ENCODE results near the gene COL5A1. TPM values are rescaled to one million over a fixed set of nuclear protein-coding genes. Genes with fewer than 3 reads are reported as not detected.

COL5A1 gene
- total RNA-seq, 1 donor from 2014 or later, result 6.1 TPM

DNA sequence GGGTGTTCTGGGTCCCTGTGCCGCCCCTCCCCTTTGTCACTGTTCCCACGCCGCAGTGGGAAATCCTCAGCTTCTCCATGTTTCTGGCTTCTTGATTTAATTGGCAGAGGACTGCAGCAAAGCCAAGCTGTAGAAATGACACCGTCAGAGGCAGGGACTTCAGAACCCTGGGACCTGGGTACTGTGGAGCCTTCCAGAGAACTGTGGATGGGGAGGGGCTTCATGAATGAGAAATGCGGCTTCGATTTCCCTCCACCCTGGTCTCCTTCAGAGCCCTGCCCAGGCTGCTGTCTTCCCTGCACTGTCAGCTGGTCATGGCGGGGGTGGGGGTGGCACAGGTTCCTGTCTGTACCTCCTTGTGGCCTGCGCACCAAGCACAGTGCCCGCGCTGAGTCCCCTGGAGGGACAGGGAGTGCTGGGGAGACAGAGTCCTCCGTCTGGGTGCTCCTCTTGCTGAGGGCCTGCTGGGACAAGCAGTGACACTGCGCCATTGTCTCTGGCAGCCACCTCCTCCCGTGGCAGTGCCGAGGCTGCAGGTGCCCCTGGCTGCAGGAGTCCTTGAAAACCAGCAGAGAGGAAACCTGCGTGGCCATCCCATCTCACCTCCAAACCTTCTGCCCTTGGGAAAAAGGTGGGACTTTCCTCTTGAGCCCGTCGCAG, 47.2 kb downstream of the COL5A1 start:
- no peak overlapping the region for H3K4me2 ChIP-seq
- no peaks in the 10 kb centered on the region for H3K4me1 ChIP-seq
- H3K4me1 Mint-ChIP-seq, result peaks cover 6% of the 10 kb centered on the region
- no peak for DNase-seq (ENCODE audit: low spot score)
- no peak overlapping the region for H3K4me3 ChIP-seq
- no peaks in the 10 kb centered on the region for H3K27me3 ChIP-seq
- H3K27me3 Mint-ChIP-seq (ENCODE audit: insufficient read depth, low read depth), result peaks cover 5% of the 10 kb centered on the region
- no peaks in the 10 kb centered on the region for H3K79me2 ChIP-seq (ENCODE audit: low read depth)
- H3K9me3 Mint-ChIP-seq, result no peaks in the 10 kb centered on the region
- no peak overlapping the region for H3K27ac ChIP-seq
- no peak overlapping the region for H3K27ac Mint-ChIP-seq
- peaks cover 3% of the 10 kb centered on the region for H4K20me1 ChIP-seq (ENCODE audit: low read depth)
- H3K36me3 ChIP-seq, result no peaks in the 10 kb centered on the region
- no peaks in the 10 kb centered on the region for H3K9me3 ChIP-seq (ENCODE audit: low read depth)
- no peak for TF ChIP-seq EZH2 (IDR thresholded peaks at IDR 0.05)
- no peak overlapping the region for H2AFZ ChIP-seq (replicated peaks)
- H3K36me3 Mint-ChIP-seq, result no peaks in the 10 kb centered on the region
- no peak overlapping the region for H3K4me3 Mint-ChIP-seq
- no peak overlapping the region for H3K9ac ChIP-seq
- no peaks in the 10 kb centered on the region for H3F3A ChIP-seq (ENCODE audit: low read depth)

DNA sequence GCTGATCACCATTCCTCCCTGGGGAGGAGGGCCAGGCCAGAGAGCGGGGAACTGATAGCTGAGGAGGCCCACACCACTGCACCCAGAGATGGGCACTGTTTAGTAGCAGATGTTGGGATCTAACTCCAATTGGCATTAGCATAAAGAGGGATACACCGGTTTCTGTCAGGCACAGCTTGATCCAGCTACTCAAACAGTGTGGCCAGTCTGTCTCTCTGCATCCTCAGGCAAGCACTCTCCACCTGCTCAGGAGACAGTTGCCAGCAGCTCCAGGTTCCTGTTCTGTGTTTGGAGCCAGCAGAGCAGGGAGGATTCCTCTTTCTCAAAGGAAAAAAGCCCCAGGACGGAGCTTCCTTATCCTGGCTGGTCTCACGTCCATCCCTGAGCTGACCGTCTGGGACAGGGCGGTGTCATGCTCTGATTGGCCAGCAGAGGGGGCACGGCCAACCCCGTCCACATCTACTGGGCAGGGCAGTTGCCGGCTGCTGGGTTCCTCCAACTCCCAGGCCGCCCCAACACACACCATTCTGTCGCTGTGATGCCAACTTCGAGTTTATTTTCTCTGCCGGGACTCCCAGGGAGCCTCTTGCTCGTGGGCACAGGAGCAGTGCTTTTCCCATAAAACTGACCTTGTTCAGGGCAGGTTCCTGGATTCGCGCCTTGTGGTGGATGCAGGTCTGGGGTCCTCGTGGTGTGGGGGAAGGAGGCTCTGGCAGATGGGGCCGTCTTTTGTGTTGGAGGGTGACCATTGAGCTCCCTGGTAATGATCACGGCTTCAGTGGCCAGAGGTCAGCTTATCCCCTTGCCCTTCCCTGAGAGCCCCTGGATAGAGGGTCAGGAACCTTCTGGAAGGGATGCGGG, 47.9 kb downstream of the COL5A1 start:
- H3K36me3 Mint-ChIP-seq, result no peaks in the 10 kb centered on the region
- Histone ChIP-seq H3K9ac (no peak overlapping the region), H3K36me3 (no peaks in the 10 kb centered on the region), H3F3A (ENCODE audit: low read depth) (no peaks in the 10 kb centered on the region), H4K20me1 (ENCODE audit: low read depth) (peaks cover 3% of the 10 kb centered on the region), H3K79me2 (ENCODE audit: low read depth) (no peaks in the 10 kb centered on the region), H3K4me3 (no peak overlapping the region), H3K27me3 (no peaks in the 10 kb centered on the region), H3K27ac (no peak overlapping the region), H2AFZ (replicated peaks) (no peak overlapping the region), H3K4me1 (no peaks in the 10 kb centered on the region), H3K9me3 (ENCODE audit: low read depth) (no peaks in the 10 kb centered on the region), H3K4me2 (no peak overlapping the region)
- peaks cover 5% of the 10 kb centered on the region for H3K27me3 Mint-ChIP-seq (ENCODE audit: insufficient read depth, low read depth)
- no peak overlapping the region for H3K4me3 Mint-ChIP-seq
- peaks cover 6% of the 10 kb centered on the region for H3K4me1 Mint-ChIP-seq
- no peak overlapping the region for H3K27ac Mint-ChIP-seq
- DNase-seq (ENCODE audit: low spot score), result peak; percentile 77
- no peaks in the 10 kb centered on the region for H3K9me3 Mint-ChIP-seq
- TF ChIP-seq EZH2phosphoT487 (IDR thresholded peaks at IDR 0.05) (no peak), EZH2 (IDR thresholded peaks at IDR 0.05) (no peak)
- TF ChIP-seq, protein P1, sequence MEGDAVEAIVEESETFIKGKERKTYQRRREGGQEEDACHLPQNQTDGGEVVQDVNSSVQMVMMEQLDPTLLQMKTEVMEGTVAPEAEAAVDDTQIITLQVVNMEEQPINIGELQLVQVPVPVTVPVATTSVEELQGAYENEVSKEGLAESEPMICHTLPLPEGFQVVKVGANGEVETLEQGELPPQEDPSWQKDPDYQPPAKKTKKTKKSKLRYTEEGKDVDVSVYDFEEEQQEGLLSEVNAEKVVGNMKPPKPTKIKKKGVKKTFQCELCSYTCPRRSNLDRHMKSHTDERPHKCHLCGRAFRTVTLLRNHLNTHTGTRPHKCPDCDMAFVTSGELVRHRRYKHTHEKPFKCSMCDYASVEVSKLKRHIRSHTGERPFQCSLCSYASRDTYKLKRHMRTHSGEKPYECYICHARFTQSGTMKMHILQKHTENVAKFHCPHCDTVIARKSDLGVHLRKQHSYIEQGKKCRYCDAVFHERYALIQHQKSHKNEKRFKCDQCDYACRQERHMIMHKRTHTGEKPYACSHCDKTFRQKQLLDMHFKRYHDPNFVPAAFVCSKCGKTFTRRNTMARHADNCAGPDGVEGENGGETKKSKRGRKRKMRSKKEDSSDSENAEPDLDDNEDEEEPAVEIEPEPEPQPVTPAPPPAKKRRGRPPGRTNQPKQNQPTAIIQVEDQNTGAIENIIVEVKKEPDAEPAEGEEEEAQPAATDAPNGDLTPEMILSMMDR (IDR thresholded peaks at IDR 0.05), result peak; percentile 81

DNA sequence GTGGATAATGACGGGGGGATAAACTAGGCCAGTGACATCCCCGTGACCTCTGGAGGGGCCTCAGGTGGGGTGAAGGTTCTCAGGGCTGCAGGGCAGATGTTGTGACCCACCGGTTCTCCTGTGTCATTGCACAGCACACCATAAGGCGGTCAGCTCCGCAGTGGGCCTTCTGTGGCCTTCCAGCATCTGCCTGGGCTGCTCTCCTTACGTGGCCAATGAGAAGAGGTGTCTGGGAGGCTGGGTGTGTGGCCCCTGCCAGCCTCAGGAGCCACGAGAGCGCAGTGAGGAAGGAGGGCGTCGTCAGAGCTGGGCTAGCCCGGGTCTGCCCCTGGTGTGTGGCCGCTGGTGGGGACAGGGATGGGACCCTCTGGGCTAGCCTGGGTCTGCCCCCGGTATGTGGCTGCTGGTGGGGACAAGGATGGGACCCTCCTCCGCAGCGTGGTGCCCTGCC, 48.7 kb downstream of the COL5A1 start:
- Mint-ChIP-seq H3K27me3 (ENCODE audit: insufficient read depth, low read depth) (peaks cover 5% of the 10 kb centered on the region), H3K4me3 (no peak overlapping the region), H3K9me3 (no peaks in the 10 kb centered on the region), H3K27ac (no peak overlapping the region), H3K4me1 (peaks cover 6% of the 10 kb centered on the region), H3K36me3 (no peaks in the 10 kb centered on the region)
- Histone ChIP-seq H4K20me1 (ENCODE audit: low read depth) (peaks cover 3% of the 10 kb centered on the region), H3K9me3 (ENCODE audit: low read depth) (no peaks in the 10 kb centered on the region), H3K4me2 (no peak overlapping the region), H3K79me2 (ENCODE audit: low read depth) (no peaks in the 10 kb centered on the region), H3K27ac (no peak overlapping the region), H3K9ac (no peak overlapping the region), H3K36me3 (no peaks in the 10 kb centered on the region), H3K4me1 (no peaks in the 10 kb centered on the region), H3K4me3 (no peak overlapping the region), H3K27me3 (no peaks in the 10 kb centered on the region), H3F3A (ENCODE audit: low read depth) (no peaks in the 10 kb centered on the region), H2AFZ (replicated peaks) (no peak overlapping the region)
- DNase-seq (ENCODE audit: low spot score), result no peak
- TF ChIP-seq EZH2 (IDR thresholded peaks at IDR 0.05), result no peak

DNA sequence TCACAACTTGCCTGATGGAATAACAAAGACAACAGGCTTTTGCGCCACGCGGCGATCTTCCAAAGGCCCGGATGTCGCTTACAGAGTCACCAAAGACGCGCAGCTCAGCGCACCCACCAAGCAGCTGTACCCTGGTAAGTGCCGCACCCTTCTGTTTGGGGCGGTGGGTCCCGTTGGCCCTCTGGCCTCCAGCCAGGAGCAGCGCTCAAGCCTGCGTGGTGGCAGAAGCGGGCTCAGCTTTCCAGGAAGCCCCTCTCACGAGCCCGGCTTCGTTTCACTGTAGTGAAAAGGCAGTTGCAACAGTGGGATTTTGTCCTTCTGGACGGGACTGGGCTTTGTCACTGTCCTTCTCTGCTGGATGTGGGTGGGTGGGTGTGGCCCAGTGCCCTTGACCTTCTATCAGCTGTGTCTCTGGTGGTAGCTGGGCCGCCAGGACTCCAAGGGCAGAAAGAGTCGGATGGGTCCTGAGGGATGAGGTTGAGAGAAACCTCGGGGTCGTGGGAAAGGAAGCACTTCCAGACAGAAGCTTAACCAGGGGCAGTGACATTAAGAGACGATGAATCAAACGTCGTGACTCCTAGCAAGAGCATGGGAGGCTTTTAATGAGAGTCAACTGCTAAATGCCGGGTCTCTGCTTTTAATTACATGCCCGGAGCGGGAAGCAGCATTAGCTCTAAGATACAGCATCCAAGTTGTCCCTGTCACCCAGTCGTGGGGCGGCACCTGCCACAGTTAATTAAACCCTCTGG, 49.5 kb downstream of the COL5A1 start:
- no peaks in the 10 kb centered on the region for H3K36me3 ChIP-seq
- TF ChIP-seq, protein P1 (IDR thresholded peaks at IDR 0.05), result no peak
- TF ChIP-seq EZH2 (IDR thresholded peaks at IDR 0.05) (no peak), EZH2phosphoT487 (IDR thresholded peaks at IDR 0.05) (no peak)
- H4K20me1 ChIP-seq (ENCODE audit: low read depth), result peaks cover 3% of the 10 kb centered on the region
- no peak overlapping the region for H3K9ac ChIP-seq
- peaks cover 5% of the 10 kb centered on the region for H3K27me3 Mint-ChIP-seq (ENCODE audit: insufficient read depth, low read depth)
- no peaks in the 10 kb centered on the region for H3K79me2 ChIP-seq (ENCODE audit: low read depth)
- H3K4me3 Mint-ChIP-seq, result no peak overlapping the region
- no peak overlapping the region for H3K4me3 ChIP-seq
- H3K4me1 Mint-ChIP-seq, result peaks cover 6% of the 10 kb centered on the region
- H3F3A ChIP-seq (ENCODE audit: low read depth), result no peaks in the 10 kb centered on the region
- no peaks in the 10 kb centered on the region for H3K4me1 ChIP-seq
- no peaks in the 10 kb centered on the region for H3K36me3 Mint-ChIP-seq
- H3K27me3 ChIP-seq, result no peaks in the 10 kb centered on the region
- H3K9me3 ChIP-seq (ENCODE audit: low read depth), result no peaks in the 10 kb centered on the region
- no peaks in the 10 kb centered on the region for H3K9me3 Mint-ChIP-seq
- H3K27ac ChIP-seq, result no peak overlapping the region
- no peak for DNase-seq (ENCODE audit: low spot score)
- no peak overlapping the region for H3K4me2 ChIP-seq
- H2AFZ ChIP-seq (replicated peaks), result no peak overlapping the region
- peak overlapping the region; percentile 63 for H3K27ac Mint-ChIP-seq
